Mesenteric fat pad (tissue), 1 donor: ENCODE results near the gene COL11A2. TPM values are rescaled to one million over a fixed set of nuclear protein-coding genes. Genes with fewer than 3 reads are reported as not detected.
"Not testable (repeated sequence)": the region's sequence is repeated elsewhere in the genome, so short reads cannot be mapped to it uniquely, and the experiment has no call there.

ENCODE experiments used
- DNase-seq: peaks from one replicate; pipeline ENCODE4 v3.0.0-alpha.2; 2020; ENCODE audit warnings: low spot score
- total RNA-seq: library from RNA; stranded (reverse); fragmentation: NEBNext Ultra II Directional; extraction: Animal tissue kit (Norgen Biotek cat#: 25700); gene quantifications from one replicate; pipeline ENCODE4 v1.2.1, GENCODE V29; 2021
- donor health status: DM: yes; HTN: yes; CAD: no.

The COL11A2 gene
- total RNA-seq, 1 donor from 2014 or later: 0.67 TPM

- DNase-seq: no peak
Measured at GRCh38 chr6:33160096-33160495, 32.2 kb downstream of the COL11A2 start.

- DNase-seq: no peak
Measured at GRCh38 chr6:33156964-33157363, 35.3 kb downstream of the COL11A2 start.

DNA sequence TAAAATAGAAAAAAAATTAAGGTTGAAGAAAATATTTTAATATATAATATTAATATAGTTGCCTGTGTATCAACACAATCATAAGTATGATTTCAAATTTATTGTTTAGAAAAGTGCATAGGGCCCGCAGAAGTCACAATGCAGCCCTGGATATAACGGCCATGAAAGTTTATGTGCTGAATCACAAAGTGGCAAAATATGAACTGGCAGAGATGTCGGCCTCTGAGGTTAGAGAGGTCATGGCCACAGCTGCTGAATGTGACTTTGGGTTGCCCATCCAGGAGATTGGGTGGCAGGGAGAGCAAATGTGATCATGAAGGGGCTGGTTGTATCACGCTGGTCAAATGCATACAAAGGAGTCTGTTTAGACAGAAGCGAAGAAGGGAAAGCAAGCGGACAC lies 35.7 kb downstream of the COL11A2 start:
- no peak for DNase-seq

GRCh38 chr6:33154349-33154748 lies 37.9 kb downstream of the COL11A2 start:
- no peak for DNase-seq

GRCh38 chr6:33151050-33151449 lies 41.2 kb downstream of the COL11A2 start:
- DNase-seq: no peak

DNA sequence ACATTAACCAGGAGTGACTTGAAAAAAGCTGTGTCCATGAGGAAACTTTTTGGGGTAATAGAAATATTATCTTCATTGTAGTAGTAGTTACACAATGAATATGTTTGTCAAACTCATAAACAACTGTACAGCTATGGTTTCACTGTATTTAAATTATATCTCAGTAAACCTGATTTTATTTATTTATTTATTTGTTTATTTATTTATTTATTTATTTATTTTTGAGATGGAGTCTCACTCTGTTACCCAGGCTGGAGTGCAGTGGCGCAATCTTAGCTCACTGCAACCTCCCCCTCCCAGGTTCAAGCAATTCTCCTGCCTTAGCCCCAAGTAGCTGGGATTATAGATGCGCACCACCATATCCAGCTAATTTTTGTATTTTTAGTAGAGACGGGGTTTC lies 41.7 kb downstream of the COL11A2 start:
- DNase-seq: not testable (repeated sequence)

DNA sequence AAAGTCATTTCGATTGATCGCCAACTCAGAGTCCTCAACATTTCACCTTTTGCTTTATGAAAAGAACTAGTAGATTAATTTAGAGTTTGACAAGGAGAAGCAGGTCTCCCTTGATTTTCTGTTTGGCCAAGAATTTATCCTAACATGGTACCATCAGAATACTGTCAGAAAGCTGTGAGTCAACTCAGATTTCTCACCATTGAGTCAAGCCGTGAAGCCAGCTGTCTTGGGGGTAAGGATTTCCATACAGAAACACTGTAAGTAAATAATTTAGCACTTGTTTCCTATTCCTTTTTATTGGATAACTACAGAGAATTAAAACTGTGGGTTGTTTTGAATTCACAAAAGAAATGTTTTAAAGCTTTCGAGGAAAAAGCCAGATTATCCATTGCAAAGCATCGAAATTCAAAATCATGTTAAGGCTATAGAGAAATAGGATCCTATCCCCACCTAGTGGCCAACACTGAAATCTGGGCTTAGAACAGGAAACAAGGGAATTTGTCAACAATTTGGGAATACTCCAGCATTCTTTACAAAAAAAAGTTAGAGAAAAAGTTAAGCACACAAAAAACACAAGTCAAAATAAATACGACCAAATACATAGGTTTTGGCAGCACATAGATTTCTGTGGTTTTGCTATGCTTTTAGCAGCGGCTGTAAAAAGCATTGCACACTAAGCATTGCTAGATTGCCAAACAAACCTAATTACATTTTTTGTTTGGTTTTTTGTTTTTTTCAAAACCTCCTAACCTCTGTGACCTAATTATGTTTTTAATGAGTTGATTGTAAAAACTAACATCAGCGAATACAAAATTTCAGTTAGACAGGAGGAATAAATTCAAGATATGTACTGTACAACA lies 44.2 kb downstream of the COL11A2 start:
- no peak for DNase-seq

DNA sequence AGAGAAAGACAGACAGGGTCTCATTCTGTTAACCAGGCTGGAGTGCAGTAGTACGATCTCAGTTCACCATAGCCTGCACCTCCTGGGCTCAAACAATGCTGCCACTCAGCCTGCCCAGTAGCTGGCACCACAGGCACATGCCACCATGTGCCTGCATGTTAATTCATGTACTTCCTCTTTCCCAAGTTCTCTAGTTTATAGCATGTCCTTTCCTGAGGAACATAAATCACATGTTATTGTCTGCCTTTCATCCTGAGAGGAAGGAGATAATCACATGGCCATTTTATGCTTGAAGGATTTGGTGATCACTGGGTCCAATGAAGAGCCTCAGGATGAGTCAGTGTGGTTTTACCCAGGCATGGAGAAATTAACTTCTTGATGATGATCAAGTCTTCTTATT lies 47.9 kb downstream of the COL11A2 start:
- DNase-seq: no peak

GRCh38 chr6:33143113-33143770 lies 49.0 kb downstream of the COL11A2 start:
- no peak for DNase-seq

DNA sequence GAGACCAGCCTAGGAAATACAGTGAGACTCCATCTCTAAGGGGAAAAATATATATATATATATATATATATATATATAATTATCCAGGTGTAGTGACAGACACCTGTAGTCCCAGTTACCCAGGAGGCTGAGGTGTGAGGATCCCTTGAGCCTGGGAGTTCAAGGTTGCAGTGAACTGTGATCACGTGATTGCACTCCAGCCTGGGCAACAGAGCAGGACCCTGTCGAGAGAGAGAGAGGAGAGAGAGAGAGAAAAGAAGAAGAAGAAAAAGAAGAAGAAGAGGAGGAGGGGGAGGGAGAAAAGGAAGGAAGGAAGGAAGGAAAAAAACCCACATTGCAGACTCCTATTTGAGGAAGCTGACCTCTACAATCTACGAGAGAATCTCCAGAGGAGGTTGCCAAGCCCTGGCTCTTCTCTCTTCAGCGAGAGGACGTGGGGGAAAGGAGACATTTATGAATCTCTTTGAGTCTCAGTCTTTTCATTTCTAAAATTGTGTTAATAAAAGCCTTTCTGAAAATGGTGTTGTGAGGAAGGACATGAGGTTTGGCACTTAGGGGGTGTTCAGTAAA lies 49.7 kb downstream of the COL11A2 start:
- DNase-seq: no peak

- DNase-seq: no peak
Measured at GRCh38 chr6:33140556-33140955, 51.7 kb downstream of the COL11A2 start.

DNA sequence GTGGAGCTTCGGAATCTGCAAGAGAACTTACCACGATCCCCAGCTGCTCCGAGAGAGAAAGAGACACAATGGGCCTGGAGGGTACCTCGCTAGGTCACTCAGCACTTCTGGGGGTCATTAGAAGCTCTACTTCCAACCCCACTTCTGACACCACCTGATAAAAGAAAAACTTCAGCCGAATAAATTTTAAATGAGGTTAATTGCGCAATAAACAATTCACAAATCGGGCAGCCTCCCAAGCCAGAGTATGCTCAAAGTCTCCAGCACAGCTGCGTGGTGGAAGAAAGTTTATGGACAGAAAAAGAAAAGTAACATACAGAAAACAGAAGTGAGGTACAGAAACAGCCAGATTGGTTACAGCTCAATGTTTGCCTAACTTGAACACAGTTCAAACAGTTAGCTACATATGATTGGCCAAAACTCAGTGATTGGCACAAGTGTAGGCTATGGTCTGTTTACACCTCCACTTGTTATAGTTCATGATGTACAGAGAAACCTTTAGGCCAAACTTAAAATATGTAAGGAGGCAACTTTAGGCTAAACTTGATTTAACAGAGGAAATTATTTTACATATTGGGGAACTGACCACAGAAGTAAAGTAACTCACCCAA lies 52.6 kb downstream of the COL11A2 start:
- DNase-seq: no peak

- DNase-seq: no peak
Measured at GRCh38 chr6:33136310-33136900, 55.9 kb downstream of the COL11A2 start.

- DNase-seq: no peak
Measured at GRCh38 chr6:33132081-33132524, 60.2 kb downstream of the COL11A2 start.

DNA sequence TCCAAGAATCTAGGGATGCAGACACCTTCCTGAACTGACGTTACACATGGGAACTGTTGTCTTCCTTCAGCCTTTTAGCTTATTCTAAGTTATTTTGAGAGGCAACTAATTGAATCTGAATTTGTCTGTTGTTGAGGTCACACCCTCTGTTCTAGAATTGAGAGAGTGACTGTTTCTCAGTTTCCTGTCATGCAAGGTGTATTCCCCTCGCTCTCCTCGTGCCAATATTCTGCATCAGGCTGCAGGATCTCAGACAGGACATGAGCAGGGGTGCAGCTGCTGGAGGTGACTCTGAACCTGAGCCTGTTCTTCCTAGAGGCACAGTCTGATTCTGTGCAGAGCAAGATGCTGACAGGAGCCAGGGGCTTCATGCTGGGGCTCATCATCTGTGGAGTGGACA lies 63.9 kb downstream of the COL11A2 start:
- DNase-seq: no peak

GRCh38 chr6:33126101-33126714 lies 66.1 kb downstream of the COL11A2 start:
- no peak for DNase-seq

DNA sequence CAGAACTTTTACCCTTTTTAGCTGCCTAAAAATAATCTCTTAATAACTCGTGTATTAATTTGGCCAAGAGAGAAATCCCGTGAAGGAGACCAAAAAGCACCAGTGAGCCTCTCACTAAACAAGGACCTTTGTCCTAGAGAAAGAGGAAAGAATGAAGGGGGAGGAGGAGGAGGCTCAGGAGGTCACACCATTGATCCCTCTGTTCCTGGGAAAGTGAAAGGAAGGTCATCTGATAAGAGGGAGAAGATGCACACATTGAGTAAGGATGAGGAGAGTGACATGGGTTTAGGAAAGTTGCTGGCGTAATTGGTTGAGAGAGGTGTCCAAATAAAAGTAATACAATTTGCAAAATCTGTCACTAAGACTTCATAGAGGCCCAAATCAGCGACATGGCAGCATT lies 67.3 kb downstream of the COL11A2 start:
- no peak for DNase-seq

DNA sequence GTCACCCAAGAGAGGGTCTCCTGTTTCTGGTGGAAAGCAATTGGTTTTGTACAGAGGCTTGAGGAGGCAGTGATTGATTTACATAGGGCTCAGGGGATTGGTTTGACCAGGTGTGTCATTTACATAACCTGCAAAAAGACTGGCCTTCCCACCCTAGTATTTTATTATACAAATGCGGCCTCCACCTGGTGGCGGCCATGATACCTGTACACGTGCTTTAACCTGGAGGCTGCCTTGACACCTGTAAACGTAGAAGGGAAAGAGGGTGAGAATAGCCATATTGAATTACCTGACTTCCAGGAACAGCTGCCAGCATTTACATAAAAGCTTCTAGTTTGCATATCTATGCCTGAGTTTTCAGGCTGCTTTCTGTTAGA lies 67.8 kb downstream of the COL11A2 start:
- DNase-seq: no peak

DNA sequence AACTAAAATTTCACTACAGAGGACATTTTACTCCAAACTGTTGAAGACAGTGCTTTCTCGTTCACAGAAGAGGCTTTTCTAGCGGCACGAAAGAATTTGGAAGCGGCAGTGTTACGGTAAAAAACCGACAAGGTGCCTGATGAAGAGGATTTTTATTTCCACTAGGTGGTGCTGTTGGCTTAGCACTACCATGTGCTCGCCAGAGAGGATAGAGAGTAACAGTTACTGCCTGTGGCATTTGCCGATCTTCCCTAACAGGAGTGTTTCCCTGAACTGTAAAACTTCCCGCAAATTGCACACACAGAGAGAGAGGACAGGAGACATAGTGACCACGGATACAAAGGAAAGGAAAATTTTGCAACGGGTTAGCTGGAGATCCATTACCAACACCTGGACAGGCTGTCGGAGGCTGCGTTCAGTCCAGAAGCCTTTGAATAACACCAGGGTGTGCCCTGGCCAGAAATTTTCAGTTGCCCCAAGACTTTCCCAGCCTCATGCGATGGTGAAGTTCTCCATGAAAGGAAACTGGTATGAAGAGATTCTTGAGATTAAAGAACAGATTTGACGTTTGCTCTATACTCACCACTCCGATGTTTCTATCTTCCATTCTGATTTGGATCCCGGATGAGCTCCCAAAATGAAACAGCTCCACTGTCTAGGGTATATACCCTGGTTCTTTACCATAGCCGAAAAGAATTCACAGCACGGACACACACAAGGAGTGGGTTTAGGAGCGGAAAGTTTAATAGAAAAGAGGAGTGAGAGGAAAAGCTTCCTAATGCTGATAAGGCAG lies 68.3 kb downstream of the COL11A2 start:
- no peak for DNase-seq

DNA sequence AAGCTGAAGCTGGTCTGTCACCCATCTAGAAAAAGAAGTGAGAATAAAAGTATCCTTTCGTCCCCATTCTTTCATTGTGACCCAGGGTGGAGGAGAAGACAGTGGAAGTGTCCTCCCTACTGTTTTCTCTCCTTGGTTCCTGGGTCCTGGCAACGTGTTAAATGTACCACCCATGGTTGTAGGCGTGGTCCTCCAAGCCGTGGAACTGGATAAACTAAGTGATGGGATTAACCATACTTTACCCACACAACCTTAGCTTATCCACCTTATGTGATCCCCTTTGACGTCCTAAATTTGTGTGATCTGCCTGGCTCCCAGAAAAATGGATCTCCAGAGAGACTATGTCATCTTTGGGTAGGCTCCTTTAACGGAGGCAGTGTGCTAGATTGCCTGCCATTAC lies 69.1 kb downstream of the COL11A2 start:
- no peak for DNase-seq
